GM21423 (cell line): ENCODE data around the gene KIT.

Experiments
- ATAC-seq: cut with Tn5 transposase; IDR thresholded peaks from one replicate; pipeline ENCODE4 v1.9.1; 2021; ENCODE audit warnings: mild to moderate bottlenecking, moderate library complexity; ENCODE audit not compliant: unreplicated experiment

KIT gene

DNA sequence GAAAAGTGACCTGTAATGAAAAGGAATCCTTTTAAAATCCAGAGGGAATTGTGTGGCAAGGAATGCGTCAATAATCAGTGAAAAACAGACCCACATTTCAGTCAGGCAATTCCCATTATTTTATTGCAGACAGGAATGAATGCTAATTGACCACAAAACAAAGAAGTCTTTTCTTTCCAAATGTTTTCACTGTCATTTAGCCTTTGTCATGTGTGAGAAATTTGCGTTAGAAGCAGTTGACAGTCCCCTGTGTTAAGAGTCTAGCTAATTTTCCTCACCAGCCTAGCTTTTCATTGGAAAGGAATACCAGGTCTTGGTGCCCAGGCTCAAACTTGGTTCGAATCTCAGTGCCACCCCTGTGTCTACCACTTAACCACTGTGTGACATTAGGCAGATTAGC is 83.4 kb downstream of the KIT start:
- no peak for ATAC-seq

GRCh38 chr4:54742636-54743399 is 85.1 kb downstream of the KIT start:
- no peak for ATAC-seq

- no peak for ATAC-seq
Measured at GRCh38 chr4:54743562-54743961, 85.8 kb downstream of the KIT start.

DNA sequence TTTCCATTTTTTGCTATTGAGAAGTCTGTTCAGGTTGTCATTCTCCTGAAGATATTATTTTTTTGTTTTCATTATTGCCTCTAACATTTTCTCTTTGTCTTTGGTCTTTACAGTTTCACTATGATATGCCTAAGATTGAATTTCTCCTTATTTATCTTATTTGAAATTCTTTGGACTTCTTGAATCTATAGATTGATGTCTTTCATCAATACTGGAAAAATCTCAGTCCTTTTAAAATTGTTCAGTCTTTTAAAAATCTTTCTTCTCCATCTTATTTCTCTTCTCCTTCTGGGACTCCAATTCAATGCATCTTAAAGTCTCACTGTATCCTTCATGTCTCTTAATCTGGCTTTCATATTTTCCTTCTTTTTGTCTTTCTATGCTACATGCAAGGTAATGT is 86.7 kb downstream of the KIT start:
- ATAC-seq, result no peak

DNA sequence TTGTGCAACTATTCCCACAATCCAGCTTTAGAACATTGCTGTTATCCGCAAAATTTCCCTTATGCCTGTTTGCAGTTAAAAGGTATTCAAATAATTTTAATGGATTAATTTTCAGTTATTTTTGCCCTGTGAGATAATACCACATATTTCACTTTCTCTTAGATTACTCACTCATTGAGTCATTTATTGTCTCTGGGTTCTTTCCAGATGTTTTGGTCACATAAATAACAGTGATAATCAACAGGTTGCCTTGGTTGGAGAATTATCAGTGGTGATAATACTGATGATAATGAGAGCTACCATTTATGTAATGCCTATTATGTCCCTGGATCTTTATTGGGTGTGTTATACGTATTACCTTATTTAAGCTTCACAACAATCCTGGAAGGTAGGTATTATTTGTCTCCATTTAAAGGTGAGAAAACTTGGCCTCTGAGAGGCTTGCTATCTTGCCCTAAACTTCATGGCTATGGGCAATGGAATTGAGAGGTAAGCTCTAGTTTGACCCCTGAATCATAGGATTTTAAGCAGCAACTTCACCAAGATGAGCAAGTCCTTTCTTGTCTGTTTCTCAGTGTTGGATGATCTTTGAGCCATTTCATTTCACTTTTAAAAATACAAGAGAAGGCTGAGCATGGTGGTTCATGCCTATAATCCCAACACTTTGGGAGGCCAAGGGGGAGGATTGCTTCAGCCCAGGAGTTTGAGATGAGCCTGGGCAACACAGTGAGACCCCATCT is 87.4 kb downstream of the KIT start:
- no peak for ATAC-seq

DNA sequence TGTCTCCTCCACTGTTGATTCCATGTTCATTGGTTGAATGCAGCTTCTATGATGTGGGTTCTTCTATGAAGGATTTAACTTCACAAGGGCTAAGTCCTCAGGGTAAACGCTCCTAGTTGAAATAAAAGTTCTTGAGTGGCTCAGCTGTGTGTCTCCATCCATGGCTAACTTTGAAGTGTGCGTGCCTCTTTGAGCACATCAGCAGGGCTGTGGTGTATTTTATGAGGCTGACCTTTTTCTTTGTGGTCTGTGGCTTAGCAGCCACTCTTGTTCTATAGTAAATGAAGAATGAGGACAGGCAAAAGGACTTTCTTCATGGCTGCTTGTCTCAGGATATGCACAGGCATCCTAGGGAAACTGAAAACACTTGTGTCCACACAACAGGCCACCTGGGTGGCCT is 88.5 kb downstream of the KIT start:
- peak; percentile 78 for ATAC-seq

- ATAC-seq, result no peak
Measured at GRCh38 chr4:54750341-54750740, 92.6 kb downstream of the KIT start.

DNA sequence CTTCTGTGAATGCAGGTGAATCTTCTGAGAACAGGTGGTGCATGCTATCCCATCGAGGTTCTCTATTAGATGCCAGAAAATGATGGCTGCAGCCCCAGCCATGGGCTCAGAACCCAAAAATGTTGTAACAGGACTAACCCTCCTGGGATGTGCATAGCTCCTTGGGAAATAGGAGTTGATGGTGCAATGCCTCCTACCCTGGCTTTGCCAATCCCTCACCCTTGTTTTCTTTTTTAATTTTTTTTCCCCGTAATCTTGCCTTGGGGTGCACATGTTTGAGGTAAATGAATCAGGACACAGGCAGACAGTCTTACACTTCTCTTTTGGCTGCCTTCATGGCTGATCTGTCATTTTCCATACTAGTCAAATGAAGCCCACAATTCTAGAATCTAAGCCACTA is 96.6 kb downstream of the KIT start:
- ATAC-seq, result no peak

- ATAC-seq, result no peak
Measured at GRCh38 chr4:54764476-54764875, 106.7 kb downstream of the KIT start.

DNA sequence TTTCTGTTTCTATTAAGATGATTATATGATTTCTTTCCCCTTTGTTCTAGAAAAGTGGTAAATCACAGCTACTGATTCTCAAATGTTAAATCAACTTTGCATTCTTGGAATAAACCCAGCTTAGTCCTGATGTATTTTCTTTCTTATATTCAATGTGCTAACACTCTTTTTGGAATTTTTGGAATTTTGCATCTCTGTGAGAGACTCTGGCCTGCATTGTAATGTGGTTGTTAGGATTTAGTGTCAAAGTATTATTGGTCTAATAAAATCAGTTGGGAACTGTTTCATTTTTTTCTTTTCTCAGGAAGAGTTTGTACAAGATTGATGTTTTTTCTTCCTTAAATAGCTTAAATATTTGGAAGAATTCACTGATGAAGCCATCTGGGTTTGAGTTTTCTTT is 109.6 kb downstream of the KIT start:
- ATAC-seq, result no peak

DNA sequence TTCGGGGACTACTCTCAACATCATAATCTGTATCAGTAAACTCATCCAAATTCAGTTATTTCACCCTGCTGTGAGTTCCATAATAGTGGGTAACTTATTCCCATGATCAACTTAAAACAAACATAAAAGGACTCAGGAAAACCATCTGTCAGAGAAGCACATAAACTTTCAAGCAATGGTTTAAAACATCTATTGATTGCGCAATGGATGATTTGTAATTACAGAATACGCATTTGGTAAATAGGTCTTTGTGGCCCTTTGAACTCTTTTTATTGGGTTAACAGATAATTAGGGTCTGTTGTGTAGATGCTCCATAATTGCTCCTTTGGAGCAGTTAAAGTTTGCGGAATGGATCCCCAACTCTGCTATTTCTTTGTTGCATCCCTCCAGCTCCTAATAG is 115.3 kb downstream of the KIT start:
- no peak for ATAC-seq

DNA sequence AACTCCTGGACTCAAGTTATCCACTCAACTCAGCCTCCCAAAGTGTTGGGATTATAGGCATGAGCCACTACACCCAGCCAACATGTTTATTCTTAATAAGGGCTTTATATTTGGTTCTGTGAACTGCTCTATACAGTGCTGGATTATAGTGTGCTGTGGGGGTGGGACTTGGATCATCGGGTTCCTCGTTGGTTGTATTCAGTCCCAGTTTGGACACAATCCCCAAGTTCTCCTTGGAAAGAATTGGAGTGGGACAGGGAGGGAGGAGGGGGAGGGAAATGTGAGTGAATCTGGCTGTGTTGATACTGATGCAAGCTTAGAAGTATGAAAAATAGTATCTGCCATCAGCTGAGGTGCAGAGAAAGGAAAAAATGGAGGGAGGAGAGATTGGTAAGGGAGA is 121.3 kb downstream of the KIT start:
- no peak for ATAC-seq

DNA sequence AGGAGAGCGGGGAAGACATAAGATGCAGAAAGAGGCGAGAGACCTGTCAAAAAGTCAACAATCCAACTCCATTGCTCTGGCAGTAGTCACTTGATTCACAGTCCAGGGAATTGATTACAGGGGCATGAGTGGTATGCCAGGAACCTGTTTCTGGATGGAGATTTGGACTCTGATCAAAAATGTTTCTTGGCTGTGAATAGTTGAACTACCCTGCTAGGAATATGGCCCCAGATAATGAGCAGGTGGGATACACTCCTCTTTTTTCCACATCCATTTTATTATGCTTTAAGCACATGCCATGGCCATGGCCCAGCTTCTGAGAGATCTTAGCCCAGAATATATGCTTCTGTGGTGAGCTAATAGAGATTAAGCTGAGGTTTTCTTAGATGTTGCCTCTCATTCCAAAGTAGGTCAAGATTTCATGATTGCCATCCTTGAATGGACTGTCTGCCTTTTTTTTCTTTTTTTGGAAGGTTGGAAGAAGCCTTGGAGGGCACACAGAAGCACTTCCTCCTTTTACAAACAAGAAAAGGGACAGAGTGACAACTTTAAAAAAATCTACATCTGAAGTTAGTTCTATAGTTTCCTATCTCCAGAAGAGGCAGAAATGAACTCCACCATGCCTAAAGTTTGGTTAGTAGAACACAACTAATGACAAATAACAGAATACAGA is 121.9 kb downstream of the KIT start:
- ATAC-seq, result no peak

DNA sequence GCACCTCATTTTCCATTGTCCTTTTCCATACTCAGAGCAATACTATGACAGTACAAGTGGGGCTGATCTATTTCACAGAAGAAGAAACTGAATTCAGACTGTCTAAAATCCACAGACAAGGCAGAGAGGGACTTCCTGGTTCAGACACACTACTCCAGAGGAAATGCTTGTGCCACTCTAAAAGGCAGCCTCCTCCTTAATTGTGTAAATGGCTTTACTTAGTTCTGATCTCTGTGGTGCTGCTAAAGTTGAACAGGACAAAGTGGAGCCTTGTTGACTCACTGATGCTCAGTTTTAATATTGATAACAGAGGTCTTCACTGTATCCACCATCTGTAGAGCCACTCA is 122.4 kb downstream of the KIT start:
- no peak for ATAC-seq

DNA sequence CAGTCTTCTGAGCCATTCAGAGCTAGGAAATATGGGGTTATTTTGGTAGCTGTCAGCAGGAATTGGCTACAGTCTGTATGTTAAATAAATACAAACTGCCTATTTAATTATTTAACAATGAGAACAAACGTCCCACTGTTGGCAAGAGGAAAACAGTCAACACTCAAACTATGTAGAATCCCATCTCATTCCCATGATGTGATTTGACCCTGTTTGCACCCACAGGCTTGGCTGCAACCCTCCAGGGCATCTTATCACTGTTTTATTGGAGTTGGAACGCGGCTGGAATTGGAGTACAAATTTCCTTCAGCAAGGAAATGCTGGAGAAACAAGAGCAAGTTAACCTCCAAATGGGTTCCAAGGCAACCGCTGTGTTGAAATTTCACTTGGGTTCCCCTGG is 124.0 kb downstream of the KIT start:
- ATAC-seq, result no peak

- peak; percentile 55 for ATAC-seq
Measured at GRCh38 chr4:54783402-54784110, 125.8 kb downstream of the KIT start.

DNA sequence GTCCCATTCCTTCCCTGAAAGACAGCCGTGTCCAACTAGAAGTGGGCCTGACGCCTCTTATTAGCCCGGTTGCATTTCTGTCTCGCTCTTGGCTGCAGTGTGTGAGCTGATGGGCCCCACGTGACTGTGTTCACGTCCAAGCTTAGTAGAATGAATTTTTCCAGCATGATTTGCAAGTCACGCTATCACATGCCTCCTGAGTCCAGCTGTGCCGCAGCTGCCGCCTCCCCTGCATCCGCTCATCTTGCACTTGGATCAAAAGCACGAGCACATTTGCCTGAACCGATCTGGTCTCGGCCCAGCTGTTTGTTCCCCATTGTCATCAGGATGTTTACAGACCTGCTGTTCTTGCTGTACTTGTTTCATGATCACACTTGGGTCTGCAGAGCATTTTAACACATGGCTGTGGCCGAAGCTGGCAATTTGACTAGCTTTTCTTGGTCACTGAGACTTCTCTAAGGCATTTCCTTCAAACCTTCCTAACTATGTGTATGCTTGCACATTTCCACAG is 126.5 kb downstream of the KIT start:
- ATAC-seq, result no peak
